ENCODE measurements around the gene SGIP1. TPM values are rescaled to one million over a fixed set of nuclear protein-coding genes. Genes with fewer than 3 reads are reported as not detected.

Gene SGIP1
- polyA plus RNA-seq, 1 of the 3 experiments (the other 2 are of a cell fraction): 15.5 TPM

DNA sequence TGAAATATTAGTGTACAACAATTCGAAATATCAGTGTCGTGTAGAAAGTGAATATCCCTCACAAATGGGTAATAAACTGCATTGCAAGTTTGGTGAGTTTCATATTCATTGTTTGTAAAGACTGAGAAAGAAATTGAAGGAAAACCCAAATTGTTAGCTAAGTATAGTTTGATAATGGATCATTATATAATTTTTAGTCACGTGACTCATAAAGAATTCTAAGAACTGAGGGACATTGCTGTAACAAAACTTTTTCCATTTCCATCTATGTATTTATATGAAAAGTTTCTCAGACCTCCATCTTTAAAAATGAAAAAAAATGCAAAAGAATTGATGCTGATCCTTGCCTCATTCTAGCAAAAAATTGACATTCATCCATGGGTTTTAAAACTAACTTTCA lies 36.0 kb upstream of the SGIP1 start:
- no peaks in the 10 kb centered on the region for H4K20me1 ChIP-seq (ENCODE audit: insufficient read depth)
- WGBS (ENCODE audit: low lambda C conversion rate): 73% methylated on average over 3 of the region's 3 CpGs
- no peak for DNase-seq

DNA sequence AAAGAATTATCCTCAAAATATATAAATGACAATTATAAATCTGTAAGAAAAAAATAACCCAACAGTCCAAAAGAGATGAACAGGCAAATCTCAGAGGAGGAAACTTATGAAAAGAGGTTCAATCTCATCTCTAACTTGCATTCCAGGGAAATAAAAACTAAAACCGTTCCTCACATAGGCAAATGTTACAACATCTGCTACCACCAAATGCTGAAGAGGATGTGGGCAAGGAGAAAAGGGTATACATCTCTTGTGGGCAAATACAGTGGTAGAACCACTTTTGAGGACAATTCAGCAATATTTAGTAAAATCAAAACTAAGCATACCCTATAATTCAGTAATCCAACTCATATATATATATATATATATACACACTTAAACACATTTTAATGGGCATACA lies 33.7 kb upstream of the SGIP1 start:
- H4K20me1 ChIP-seq (ENCODE audit: insufficient read depth): no peaks in the 10 kb centered on the region
- H3K4me2 ChIP-seq: no peak overlapping the region
- no peak overlapping the region for H2AFZ ChIP-seq (ENCODE audit: low read depth)
- no peak for DNase-seq
- H3K4me1 ChIP-seq (ENCODE audit: control insufficient read depth in 1 of 2, insufficient read depth in 2 of 2, low read depth in 1 of 2, low read length in 1 of 2): peaks cover 4 to 11% of the 10 kb centered on the region in 2 experiments; a peak in 3 of 4 replicates
- no peaks in the 10 kb centered on the region for H3K9me3 ChIP-seq
- TF ChIP-seq, protein P1, sequence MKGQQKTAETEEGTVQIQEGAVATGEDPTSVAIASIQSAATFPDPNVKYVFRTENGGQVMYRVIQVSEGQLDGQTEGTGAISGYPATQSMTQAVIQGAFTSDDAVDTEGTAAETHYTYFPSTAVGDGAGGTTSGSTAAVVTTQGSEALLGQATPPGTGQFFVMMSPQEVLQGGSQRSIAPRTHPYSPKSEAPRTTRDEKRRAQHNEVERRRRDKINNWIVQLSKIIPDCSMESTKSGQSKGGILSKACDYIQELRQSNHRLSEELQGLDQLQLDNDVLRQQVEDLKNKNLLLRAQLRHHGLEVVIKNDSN (IDR thresholded peaks at IDR 0.05; ENCODE audit: borderline replicate concordance, low read depth): no peak
- TF ChIP-seq, protein P2, sequence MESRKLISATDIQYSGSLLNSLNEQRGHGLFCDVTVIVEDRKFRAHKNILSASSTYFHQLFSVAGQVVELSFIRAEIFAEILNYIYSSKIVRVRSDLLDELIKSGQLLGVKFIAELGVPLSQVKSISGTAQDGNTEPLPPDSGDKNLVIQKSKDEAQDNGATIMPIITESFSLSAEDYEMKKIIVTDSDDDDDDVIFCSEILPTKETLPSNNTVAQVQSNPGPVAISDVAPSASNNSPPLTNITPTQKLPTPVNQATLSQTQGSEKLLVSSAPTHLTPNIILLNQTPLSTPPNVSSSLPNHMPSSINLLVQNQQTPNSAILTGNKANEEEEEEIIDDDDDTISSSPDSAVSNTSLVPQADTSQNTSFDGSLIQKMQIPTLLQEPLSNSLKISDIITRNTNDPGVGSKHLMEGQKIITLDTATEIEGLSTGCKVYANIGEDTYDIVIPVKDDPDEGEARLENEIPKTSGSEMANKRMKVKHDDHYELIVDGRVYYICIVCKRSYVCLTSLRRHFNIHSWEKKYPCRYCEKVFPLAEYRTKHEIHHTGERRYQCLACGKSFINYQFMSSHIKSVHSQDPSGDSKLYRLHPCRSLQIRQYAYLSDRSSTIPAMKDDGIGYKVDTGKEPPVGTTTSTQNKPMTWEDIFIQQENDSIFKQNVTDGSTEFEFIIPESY (IDR thresholded peaks at IDR 0.05; ENCODE audit: borderline replicate concordance, low read depth): no peak
- no peak for TF ChIP-seq YY1 (IDR thresholded peaks at IDR 0.05; ENCODE audit: low read depth)
- TF ChIP-seq TEAD4 (IDR thresholded peaks at IDR 0.05; ENCODE audit: borderline replicate concordance, insufficient read depth): no peak
- TF ChIP-seq, protein P3, sequence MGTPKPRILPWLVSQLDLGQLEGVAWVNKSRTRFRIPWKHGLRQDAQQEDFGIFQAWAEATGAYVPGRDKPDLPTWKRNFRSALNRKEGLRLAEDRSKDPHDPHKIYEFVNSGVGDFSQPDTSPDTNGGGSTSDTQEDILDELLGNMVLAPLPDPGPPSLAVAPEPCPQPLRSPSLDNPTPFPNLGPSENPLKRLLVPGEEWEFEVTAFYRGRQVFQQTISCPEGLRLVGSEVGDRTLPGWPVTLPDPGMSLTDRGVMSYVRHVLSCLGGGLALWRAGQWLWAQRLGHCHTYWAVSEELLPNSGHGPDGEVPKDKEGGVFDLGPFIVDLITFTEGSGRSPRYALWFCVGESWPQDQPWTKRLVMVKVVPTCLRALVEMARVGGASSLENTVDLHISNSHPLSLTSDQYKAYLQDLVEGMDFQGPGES (IDR thresholded peaks at IDR 0.05; ENCODE audit: low read depth, low read length): no peak
- no peak for TF ChIP-seq MEF2A (IDR thresholded peaks at IDR 0.05; ENCODE audit: borderline replicate concordance, low read depth)
- TF ChIP-seq CHD2 (IDR thresholded peaks at IDR 0.05; ENCODE audit: low read length, partially characterized antibody): no peak
- H3K79me2 ChIP-seq (ENCODE audit: insufficient read depth): no peaks in the 10 kb centered on the region
- POLR2A ChIA-PET: no interaction called here
- no peaks in the 10 kb centered on the region for H3K27me3 ChIP-seq (ENCODE audit: insufficient read depth)
- peak overlapping the region in 1 of 2 experiments; percentile 28; a peak in 2 of 4 replicates for H3K27ac ChIP-seq (ENCODE audit: low read depth in 2 of 2, low read length in 1 of 2)
- no peaks in the 10 kb centered on the region for H3K9me2 ChIP-seq
- no peak overlapping the region for H3K4me3 ChIP-seq (ENCODE audit: low read depth in 2 of 2, low read length in 1 of 2)
- 88% methylated on average over 1 of the region's 1 CpG for WGBS (ENCODE audit: low lambda C conversion rate)
- no peaks in the 10 kb centered on the region for H3K36me3 ChIP-seq (replicated peaks in 1 of 2; ENCODE audit: control insufficient read depth in 1 of 2, insufficient read depth in 2 of 2, low read length in 1 of 2)
- CTCF ChIA-PET: interaction anchor here (8.7 to 9.9 kb wide), 2 partner anchors 52 to 251 kb away, joined by 198 to 201 read pairs; no protein-coding TSS in a partner anchor
- no peak overlapping the region for H3K9ac ChIP-seq
- peaks cover 13% of the 10 kb centered on the region for H3F3A ChIP-seq (replicated peaks; ENCODE audit: insufficient read depth)

More for the DNA sequence above, 36.0 kb upstream of the SGIP1 start:
- Histone ChIP-seq H3K9ac (no peak overlapping the region), H3K4me3 (ENCODE audit: low read depth in 2 of 2, low read length in 1 of 2) (no peak overlapping the region), H2AFZ (ENCODE audit: low read depth) (no peak overlapping the region), H3F3A (replicated peaks; ENCODE audit: insufficient read depth) (peaks cover 11% of the 10 kb centered on the region), H3K36me3 (replicated peaks in 1 of 2; ENCODE audit: control insufficient read depth in 1 of 2, insufficient read depth in 2 of 2, low read length in 1 of 2) (no peaks in the 10 kb centered on the region), H3K4me1 (ENCODE audit: control insufficient read depth in 1 of 2, insufficient read depth in 2 of 2, low read depth in 1 of 2, low read length in 1 of 2) (peaks cover 9 to 33% of the 10 kb centered on the region in 2 experiments; a peak in 3 of 4 replicates), H3K4me2 (no peak overlapping the region), H3K9me3 (no peaks in the 10 kb centered on the region), H3K27ac (ENCODE audit: low read depth in 2 of 2, low read length in 1 of 2) (peak overlapping the region in 1 of 2 experiments; percentile 100; a peak in 2 of 4 replicates), H3K9me2 (no peaks in the 10 kb centered on the region), H3K27me3 (ENCODE audit: insufficient read depth) (no peaks in the 10 kb centered on the region), H3K79me2 (ENCODE audit: insufficient read depth) (no peaks in the 10 kb centered on the region)
- CTCF ChIA-PET: interaction anchor here (1.4 kb wide), 1 partner anchor 52 kb away, joined by 8 read pairs; no protein-coding TSS in a partner anchor
- TF ChIP-seq TAF1 (IDR thresholded peaks at IDR 0.05; ENCODE audit: borderline replicate concordance, low read depth, low read length): no peak
- TF ChIP-seq NRF1 (IDR thresholded peaks at IDR 0.05; ENCODE audit: low read depth, low read length): no peak
- TF ChIP-seq GABPA (IDR thresholded peaks at IDR 0.05; ENCODE audit: low read depth): no peak
- TF ChIP-seq, protein P2 (IDR thresholded peaks at IDR 0.05; ENCODE audit: borderline replicate concordance, low read depth): no peak
- TF ChIP-seq RXRA (IDR thresholded peaks at IDR 0.05; ENCODE audit: borderline replicate concordance, low read depth): no peak
- POLR2A ChIA-PET: no interaction called here

All from SK-N-SH (cell line).